ENCODE results near the gene GRM5. TPM values are rescaled to one million over a fixed set of nuclear protein-coding genes. Genes with fewer than 3 reads are reported as not detected.
"Not testable (repeated sequence)": the region's sequence is repeated elsewhere in the genome, so short reads cannot be mapped to it uniquely, and the experiment has no call there.

Gene GRM5
- total and polyA plus RNA-seq, 2 experiments from 2014 or later: not detected

GRCh38 chr11:88475991-88476418, 589.8 kb downstream of the GRM5 start:
- peaks cover 35% of the 10 kb centered on the region for H3K4me1 ChIP-seq (ENCODE audit: insufficient read depth)
- H3K4me2 ChIP-seq (ENCODE audit: unreplicated experiment): peak overlapping the region; percentile 32
- H3K27me3 ChIP-seq (replicated peaks; ENCODE audit: insufficient read depth): no peaks in the 10 kb centered on the region
- DNase-seq: peak; percentile 58
- H3K9me3 ChIP-seq (ENCODE audit: low read depth): no peaks in the 10 kb centered on the region
- H3K9ac ChIP-seq: no peak overlapping the region
- H3F3A ChIP-seq (ENCODE audit: insufficient read depth): peaks cover 26% of the 10 kb centered on the region
- H3K4me3 ChIP-seq: no peak overlapping the region
- WGBS, 2 experiments (ENCODE audit: low coverage in 1 of 2, low lambda C conversion rate in 2 of 2, missing lambda C conversion rate in 2 of 2): 0 to 11% methylated on average over 1 of the region's 1 CpG
- H3K27ac ChIP-seq: peak overlapping the region; percentile 46
- in situ Hi-C loops (cut with MboI): no loop called here
- no peak for TF ChIP-seq EZH2phosphoT487 (IDR thresholded peaks at IDR 0.05; ENCODE audit: insufficient read depth, low read depth)
- no peak for TF ChIP-seq EZH2 (IDR thresholded peaks at IDR 0.05; ENCODE audit: insufficient read depth, poor library complexity, severe bottlenecking)
- no peaks in the 10 kb centered on the region for H4K20me1 ChIP-seq (ENCODE audit: insufficient read depth)
- no peaks in the 10 kb centered on the region for H3K36me3 ChIP-seq (ENCODE audit: low read depth)
- H3K79me2 ChIP-seq (ENCODE audit: insufficient read depth): no peaks in the 10 kb centered on the region
- no peaks in the 10 kb centered on the region for H3K9me2 ChIP-seq (ENCODE audit: insufficient read depth)
- peak overlapping the region; percentile 53 for H2AFZ ChIP-seq

- no peak overlapping the region for H3K27ac ChIP-seq
- H3K4me1 ChIP-seq (ENCODE audit: insufficient read depth): peaks cover 21% of the 10 kb centered on the region
- H3K4me2 ChIP-seq (ENCODE audit: unreplicated experiment): no peak overlapping the region
- no peaks in the 10 kb centered on the region for H3K79me2 ChIP-seq (ENCODE audit: insufficient read depth)
- 91% methylated on average over 2 of the region's 2 CpGs for WGBS, 2 experiments (ENCODE audit: low coverage in 1 of 2, low lambda C conversion rate in 2 of 2, missing lambda C conversion rate in 2 of 2)
- H3F3A ChIP-seq (ENCODE audit: insufficient read depth): peaks cover 14% of the 10 kb centered on the region
- H4K20me1 ChIP-seq (ENCODE audit: insufficient read depth): no peaks in the 10 kb centered on the region
- H3K27me3 ChIP-seq (replicated peaks; ENCODE audit: insufficient read depth): no peaks in the 10 kb centered on the region
- no peak overlapping the region for H3K9ac ChIP-seq
- no peaks in the 10 kb centered on the region for H3K36me3 ChIP-seq (ENCODE audit: low read depth)
- H3K9me2 ChIP-seq (ENCODE audit: insufficient read depth): no peaks in the 10 kb centered on the region
- no peak overlapping the region for H3K4me3 ChIP-seq
- H3K9me3 ChIP-seq (ENCODE audit: low read depth): no peaks in the 10 kb centered on the region
- in situ Hi-C loops (cut with MboI): no loop called here
- no peak for DNase-seq
- no peak overlapping the region for H2AFZ ChIP-seq
- TF ChIP-seq EZH2phosphoT487 (IDR thresholded peaks at IDR 0.05; ENCODE audit: insufficient read depth, low read depth) (no peak), EZH2 (IDR thresholded peaks at IDR 0.05; ENCODE audit: insufficient read depth, poor library complexity, severe bottlenecking) (no peak)
These were observed 591.1 kb downstream of the GRM5 start for GRCh38 chr11:88474655-88475054.

DNA sequence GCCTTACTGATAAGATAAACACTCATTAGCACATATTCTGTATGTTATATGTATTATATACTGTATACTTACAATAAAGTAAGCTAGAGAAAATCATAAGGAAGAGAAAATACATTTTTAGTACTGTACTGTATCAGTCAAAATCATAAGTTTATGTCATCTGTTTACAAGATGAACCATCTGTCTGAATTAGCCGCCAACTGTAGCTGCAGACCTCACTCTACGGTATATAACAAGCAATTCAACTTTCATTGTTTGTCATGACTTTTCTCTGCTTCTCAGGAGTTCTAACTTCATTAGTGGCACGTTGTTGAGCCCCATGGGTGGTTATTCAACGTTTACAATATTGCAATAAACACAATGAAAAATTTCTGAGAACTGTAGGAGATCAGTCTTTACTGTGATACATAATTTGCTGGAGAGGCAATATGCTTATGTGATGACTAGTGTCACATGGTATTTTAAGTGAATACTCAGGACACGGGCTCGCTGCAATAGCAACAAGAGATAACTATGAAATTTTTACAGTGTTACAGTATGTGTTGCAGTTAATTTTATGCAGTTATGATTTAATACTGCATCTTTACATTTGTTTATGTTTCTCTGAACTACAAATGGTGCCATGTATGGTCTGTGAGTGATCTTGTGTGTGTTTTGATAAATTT, 596.1 kb downstream of the GRM5 start:
- H3K4me3 ChIP-seq: no peak overlapping the region
- no peak overlapping the region for H3K9ac ChIP-seq
- H4K20me1 ChIP-seq (ENCODE audit: insufficient read depth): no peaks in the 10 kb centered on the region
- no peaks in the 10 kb centered on the region for H3F3A ChIP-seq (ENCODE audit: insufficient read depth)
- in situ Hi-C loops (cut with MboI): no loop called here
- no peak for DNase-seq
- no peaks in the 10 kb centered on the region for H3K27me3 ChIP-seq (replicated peaks; ENCODE audit: insufficient read depth)
- TF ChIP-seq EZH2 (IDR thresholded peaks at IDR 0.05; ENCODE audit: insufficient read depth, poor library complexity, severe bottlenecking): no peak
- no peaks in the 10 kb centered on the region for H3K4me1 ChIP-seq (ENCODE audit: insufficient read depth)
- no peaks in the 10 kb centered on the region for H3K9me3 ChIP-seq (ENCODE audit: low read depth)
- no peaks in the 10 kb centered on the region for H3K9me2 ChIP-seq (ENCODE audit: insufficient read depth)
- no peak overlapping the region for H3K27ac ChIP-seq
- H2AFZ ChIP-seq: no peak overlapping the region
- no peak overlapping the region for H3K4me2 ChIP-seq (ENCODE audit: unreplicated experiment)
- H3K79me2 ChIP-seq (ENCODE audit: insufficient read depth): no peaks in the 10 kb centered on the region
- WGBS, 2 experiments (ENCODE audit: low coverage in 1 of 2, low lambda C conversion rate in 2 of 2, missing lambda C conversion rate in 2 of 2): 75 to 76% methylated on average over 6 of the region's 6 CpGs
- no peaks in the 10 kb centered on the region for H3K36me3 ChIP-seq (ENCODE audit: low read depth)

GRCh38 chr11:88464528-88464927, 601.3 kb downstream of the GRM5 start:
- DNase-seq: no peak
- Histone ChIP-seq H3K4me1 (ENCODE audit: insufficient read depth) (no peaks in the 10 kb centered on the region), H3K36me3 (ENCODE audit: low read depth) (no peaks in the 10 kb centered on the region), H3F3A (ENCODE audit: insufficient read depth) (no peaks in the 10 kb centered on the region), H3K27me3 (replicated peaks; ENCODE audit: insufficient read depth) (no peaks in the 10 kb centered on the region), H3K27ac (no peak overlapping the region), H3K9ac (no peak overlapping the region), H2AFZ (no peak overlapping the region), H3K9me2 (ENCODE audit: insufficient read depth) (no peaks in the 10 kb centered on the region), H3K79me2 (ENCODE audit: insufficient read depth) (no peaks in the 10 kb centered on the region), H3K4me2 (ENCODE audit: unreplicated experiment) (no peak overlapping the region), H3K4me3 (no peak overlapping the region), H4K20me1 (ENCODE audit: insufficient read depth) (no peaks in the 10 kb centered on the region), H3K9me3 (ENCODE audit: low read depth) (no peaks in the 10 kb centered on the region)
- 81 to 82% methylated on average over 4 of the region's 4 CpGs for WGBS, 2 experiments (ENCODE audit: low coverage in 1 of 2, low lambda C conversion rate in 2 of 2, missing lambda C conversion rate in 2 of 2)
- in situ Hi-C loops (cut with MboI): no loop called here
- TF ChIP-seq EZH2phosphoT487 (IDR thresholded peaks at IDR 0.05; ENCODE audit: insufficient read depth, low read depth): no peak
- no peak for TF ChIP-seq EZH2 (IDR thresholded peaks at IDR 0.05; ENCODE audit: insufficient read depth, poor library complexity, severe bottlenecking)

DNA sequence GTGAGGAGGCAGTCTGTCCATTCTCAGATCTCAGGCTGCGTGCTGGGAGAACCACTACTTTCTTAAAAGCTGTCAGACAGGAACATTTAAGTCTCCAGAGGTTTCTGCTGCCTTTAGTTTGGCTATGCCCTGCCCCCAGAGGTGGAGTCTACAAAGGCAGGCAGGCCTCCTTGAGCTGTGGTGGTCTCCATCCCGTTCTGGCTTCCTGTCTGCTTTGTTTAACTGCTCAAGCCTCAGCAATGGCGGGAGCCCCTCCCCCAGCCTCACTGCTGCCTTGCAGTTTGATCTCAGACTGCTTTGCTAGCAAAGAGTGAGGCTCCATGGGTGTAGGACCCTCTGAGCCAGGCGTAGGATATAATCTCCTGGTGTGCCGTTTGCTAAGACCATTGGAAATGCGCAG, 602.5 kb downstream of the GRM5 start:
- in situ Hi-C loops (cut with MboI); H2AFZ ChIP-seq; H3K9me3 ChIP-seq (ENCODE audit: low read depth); H3K4me1 ChIP-seq (ENCODE audit: insufficient read depth); H3K9ac ChIP-seq; H3K9me2 ChIP-seq (ENCODE audit: insufficient read depth); H3K27me3 ChIP-seq (replicated peaks; ENCODE audit: insufficient read depth); H3K4me2 ChIP-seq (ENCODE audit: unreplicated experiment); H3F3A ChIP-seq (ENCODE audit: insufficient read depth); H3K79me2 ChIP-seq (ENCODE audit: insufficient read depth); DNase-seq; H3K4me3 ChIP-seq; H3K36me3 ChIP-seq (ENCODE audit: low read depth); H4K20me1 ChIP-seq (ENCODE audit: insufficient read depth); H3K27ac ChIP-seq: not testable (repeated sequence)
- WGBS, 2 experiments (ENCODE audit: low coverage in 1 of 2, low lambda C conversion rate in 2 of 2, missing lambda C conversion rate in 2 of 2): 74 to 79% methylated on average over 6 of the region's 6 CpGs

DNA sequence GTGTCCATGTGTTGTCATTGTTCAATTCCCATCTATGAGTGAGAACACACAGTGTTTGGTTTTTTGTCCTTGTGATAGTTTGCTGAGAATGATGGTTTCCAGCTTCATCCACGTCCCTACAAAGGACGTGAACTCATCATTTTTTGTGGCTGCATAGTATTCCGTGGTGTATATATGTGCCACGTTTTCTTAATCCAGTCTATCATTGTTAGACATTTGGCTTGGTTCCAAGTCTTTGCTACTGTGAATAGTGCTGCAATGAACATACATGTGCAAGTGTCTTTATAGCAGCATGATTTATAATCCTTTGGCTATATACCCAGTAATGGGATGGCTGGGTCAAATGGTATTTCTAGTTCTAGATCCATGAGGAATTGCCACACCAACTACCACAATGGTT, 607.7 kb downstream of the GRM5 start:
- in situ Hi-C loops (cut with MboI); H3K4me2 ChIP-seq (ENCODE audit: unreplicated experiment); H3K36me3 ChIP-seq (ENCODE audit: low read depth); H3K27me3 ChIP-seq (replicated peaks; ENCODE audit: insufficient read depth); H3K9ac ChIP-seq; H3K79me2 ChIP-seq (ENCODE audit: insufficient read depth); H3K4me3 ChIP-seq; H3K9me2 ChIP-seq (ENCODE audit: insufficient read depth); H3F3A ChIP-seq (ENCODE audit: insufficient read depth); H3K9me3 ChIP-seq (ENCODE audit: low read depth); H3K27ac ChIP-seq; DNase-seq; H3K4me1 ChIP-seq (ENCODE audit: insufficient read depth); H2AFZ ChIP-seq; H4K20me1 ChIP-seq (ENCODE audit: insufficient read depth): not testable (repeated sequence)
- 66 to 78% methylated on average over 4 of the region's 4 CpGs for WGBS, 2 experiments (ENCODE audit: low coverage in 1 of 2, low lambda C conversion rate in 2 of 2, missing lambda C conversion rate in 2 of 2)

Measured in GM23248 (cell line).